Naive thymus-derived CD4-positive, alpha-beta T cell (primary cell): ENCODE measurements around the gene LRRC4C. TPM values are rescaled to one million over a fixed set of nuclear protein-coding genes. Genes with fewer than 3 reads are reported as not detected.

Source experiments
- ATAC-seq: fragments of 150-1000 bp; cut with Tn5 transposase; 2 replicates; pipeline ENCODE4 v1.10.0; 2021; ENCODE audit warnings: mild to moderate bottlenecking, moderate library complexity
- CTCF ChIA-PET: fragments of 350-600 bp; sonication (Branson Sonifier 250); formaldehyde crosslinking; loops from one replicate; lab custom pipeline; 2021; ENCODE audit warnings: antibody characterized with exemption; lab: Charles Lee
- POLR2A ChIA-PET: fragments of 350-600 bp; sonication (Branson Sonifier 250); formaldehyde crosslinking; loops from one replicate; lab custom pipeline; 2021; ENCODE audit warnings: antibody characterized with exemption, inconsistent platforms; lab: Charles Lee
- DNase-seq, 9 donors: peaks; one replicate each; pipeline versions ENCODE4 v3.0.0 to v3.0.0-alpha.2; 2020 to 2022; ENCODE audit warnings: mixed read lengths in 1 of 9
- H3K27ac ChIP-seq: one replicate; pipeline ENCODE4 v1.7.0; 2013; ENCODE audit warnings: mild to moderate bottlenecking, low read depth, low read length, moderate library complexity
- H3K27me3 ChIP-seq, 2 donors: one replicate each; pipeline ENCODE4 v1.7.0; 2013; ENCODE audit warnings: low read length in 2 of 2, mild to moderate bottlenecking in 2 of 2, moderate library complexity in 2 of 2; ENCODE audit not compliant: control insufficient read depth in 2 of 2, insufficient read depth in 2 of 2
- H3K36me3 ChIP-seq, 3 experiments: 1 replicate in 2 of 3; 2 replicates in 1 of 3; pipeline ENCODE4 v1.7.0; 2013; ENCODE audit warnings: low read length in 3 of 3, mild to moderate bottlenecking in 3 of 3, moderate library complexity in 1 of 3; ENCODE audit not compliant: insufficient read depth in 3 of 3, control insufficient read depth in 2 of 3
- H3K4me1 ChIP-seq, 2 donors: one replicate each; pipeline ENCODE4 v1.7.0; 2013; ENCODE audit warnings: low read length in 2 of 2, mild to moderate bottlenecking in 2 of 2, moderate library complexity in 1 of 2; ENCODE audit not compliant: control insufficient read depth in 2 of 2, insufficient read depth in 2 of 2
- H3K4me3 ChIP-seq: 2 replicates; pipeline ENCODE4 v1.7.0; 2013; ENCODE audit warnings: mild to moderate bottlenecking, low read length
- H3K9me3 ChIP-seq, 3 experiments: 1 replicate in 2 of 3; 2 replicates in 1 of 3; pipeline ENCODE4 v1.7.0; 2013; ENCODE audit warnings: low read length in 3 of 3; ENCODE audit not compliant: control insufficient read depth in 2 of 3
- H3K27ac Mint-ChIP-seq, 9 donors: one replicate each; pipeline ENCODE4 v1.8.0; 2020 to 2022; ENCODE audit warnings: mixed read lengths in 9 of 9, mild to moderate bottlenecking in 8 of 9, moderate library complexity in 5 of 9, inconsistent platforms in 2 of 9
- H3K27me3 Mint-ChIP-seq, 5 donors: one replicate each; pipeline ENCODE4 v1.8.0; 2021 to 2022; ENCODE audit warnings: mixed read lengths in 5 of 5, mild to moderate bottlenecking in 1 of 5
- H3K36me3 Mint-ChIP-seq, 5 donors: one replicate each; pipeline ENCODE4 v1.8.0; 2020 to 2022; ENCODE audit warnings: mixed read lengths in 5 of 5, mild to moderate bottlenecking in 3 of 5, inconsistent platforms in 1 of 5
- H3K4me1 Mint-ChIP-seq, 7 donors: one replicate each; pipeline ENCODE4 v1.8.0; 2020 to 2022; ENCODE audit warnings: mixed read lengths in 7 of 7, mild to moderate bottlenecking in 3 of 7, inconsistent platforms in 1 of 7
- H3K4me3 Mint-ChIP-seq, 10 donors: one replicate each; pipeline ENCODE4 v1.8.0; 2020 to 2022; ENCODE audit warnings: mild to moderate bottlenecking in 10 of 10, mixed read lengths in 10 of 10, moderate library complexity in 6 of 10, inconsistent platforms in 2 of 10
- H3K9me3 Mint-ChIP-seq, 11 donors: one replicate each; pipeline ENCODE4 v1.8.0; 2020 to 2022; ENCODE audit warnings: mixed read lengths in 11 of 11, mild to moderate bottlenecking in 4 of 11, inconsistent platforms in 1 of 11, moderate library complexity in 1 of 11
- intact Hi-C, 2 donors: fragments of 100-400 bp; cut with micrococcal nuclease; formaldehyde crosslinking; loops; one replicate each; pipeline ENCODE4 v1.15.1; 2023
- polyA plus RNA-seq, 2 donors: library from polyadenylated mRNA; unstranded; fragments of 300-500 nt; fragmentation: Illumina TruSeq; gene quantifications; one replicate each; pipeline ENCODE4 v1.2.3, GENCODE V29; 2021
- total RNA-seq, 6 experiments: library from RNA in 5 of 6; stranded (reverse) in 5 of 6; gene quantifications; 1 replicate in 5 of 6; 2 replicates in 1 of 6; pipeline ENCODE4 v1.2.3 and lab custom pipeline; 2021 to 2026

The LRRC4C gene
- total and polyA plus RNA-seq, 7 experiments from 2014 or later: not detected

DNA sequence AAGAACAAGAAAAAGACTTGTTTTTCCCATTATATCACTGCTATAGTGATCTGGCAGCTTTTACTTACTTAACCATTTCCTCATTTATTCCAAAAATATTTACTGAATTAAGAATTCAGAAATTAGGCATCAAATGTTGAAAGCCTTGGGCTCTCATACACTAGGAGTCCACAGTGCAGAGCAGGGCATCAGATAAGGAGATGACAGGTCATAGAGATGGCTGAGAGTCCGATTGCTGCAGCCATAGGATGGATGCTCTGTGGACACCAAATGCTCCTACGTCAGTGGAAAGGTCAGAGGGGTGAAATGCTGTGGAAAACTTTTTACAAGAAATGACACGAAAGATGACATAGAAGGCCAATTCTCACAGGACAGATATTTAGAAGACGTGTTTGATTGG is 771.1 kb downstream of the LRRC4C start:
- no peak overlapping the region for H3K27ac Mint-ChIP-seq
- no peak overlapping the region for H3K4me3 Mint-ChIP-seq
- no peaks in the 10 kb centered on the region for H3K27me3 Mint-ChIP-seq
- ChIA-PET POLR2A (no interaction called here), CTCF (no interaction called here)
- Histone ChIP-seq H3K4me3 (no peak overlapping the region), H3K9me3 (no peaks in the 10 kb centered on the region), H3K36me3 (no peaks in the 10 kb centered on the region), H3K27ac (no peak overlapping the region), H3K27me3 (no peaks in the 10 kb centered on the region), H3K4me1 (no peaks in the 10 kb centered on the region)
- no peaks in the 10 kb centered on the region for H3K4me1 Mint-ChIP-seq
- no peaks in the 10 kb centered on the region for H3K36me3 Mint-ChIP-seq
- intact Hi-C loops: no loop called here
- peaks cover 1 to 13% (median 7%) of the 10 kb centered on the region in 11 donors for H3K9me3 Mint-ChIP-seq
- no peak for DNase-seq
- no peak for ATAC-seq

- Histone ChIP-seq H3K9me3 (no peaks in the 10 kb centered on the region), H3K27me3 (no peaks in the 10 kb centered on the region), H3K27ac (no peak overlapping the region), H3K36me3 (no peaks in the 10 kb centered on the region), H3K4me1 (no peaks in the 10 kb centered on the region), H3K4me3 (no peak overlapping the region)
- CTCF ChIA-PET: no interaction called here
- H3K27ac Mint-ChIP-seq: no peak overlapping the region
- no peaks in the 10 kb centered on the region for H3K27me3 Mint-ChIP-seq
- no peak overlapping the region for H3K4me3 Mint-ChIP-seq
- H3K4me1 Mint-ChIP-seq: no peaks in the 10 kb centered on the region
- DNase-seq (no peak), ATAC-seq (no peak)
- H3K9me3 Mint-ChIP-seq: peaks cover 2 to 12% (median 6%) of the 10 kb centered on the region in 11 donors
- intact Hi-C loops: no loop called here
- POLR2A ChIA-PET: no interaction called here
- H3K36me3 Mint-ChIP-seq: no peaks in the 10 kb centered on the region
Observed at GRCh38 chr11:40686765-40687164, 772.7 kb downstream of the LRRC4C start.

GRCh38 chr11:40683010-40683409 is 776.4 kb downstream of the LRRC4C start:
- H3K9me3 Mint-ChIP-seq: peaks cover 5 to 35% (median 8%) of the 10 kb centered on the region in 11 donors
- ATAC-seq (no peak), DNase-seq (no peak)
- H3K4me1 Mint-ChIP-seq: no peaks in the 10 kb centered on the region
- Histone ChIP-seq H3K4me3 (no peak overlapping the region), H3K36me3 (no peaks in the 10 kb centered on the region), H3K9me3 (no peaks in the 10 kb centered on the region), H3K27ac (no peak overlapping the region), H3K4me1 (no peaks in the 10 kb centered on the region), H3K27me3 (no peaks in the 10 kb centered on the region)
- no peak overlapping the region for H3K27ac Mint-ChIP-seq
- intact Hi-C loops: no loop called here
- POLR2A ChIA-PET: no interaction called here
- H3K36me3 Mint-ChIP-seq: no peaks in the 10 kb centered on the region
- H3K27me3 Mint-ChIP-seq: no peaks in the 10 kb centered on the region
- CTCF ChIA-PET: no interaction called here
- H3K4me3 Mint-ChIP-seq: no peak overlapping the region

DNA sequence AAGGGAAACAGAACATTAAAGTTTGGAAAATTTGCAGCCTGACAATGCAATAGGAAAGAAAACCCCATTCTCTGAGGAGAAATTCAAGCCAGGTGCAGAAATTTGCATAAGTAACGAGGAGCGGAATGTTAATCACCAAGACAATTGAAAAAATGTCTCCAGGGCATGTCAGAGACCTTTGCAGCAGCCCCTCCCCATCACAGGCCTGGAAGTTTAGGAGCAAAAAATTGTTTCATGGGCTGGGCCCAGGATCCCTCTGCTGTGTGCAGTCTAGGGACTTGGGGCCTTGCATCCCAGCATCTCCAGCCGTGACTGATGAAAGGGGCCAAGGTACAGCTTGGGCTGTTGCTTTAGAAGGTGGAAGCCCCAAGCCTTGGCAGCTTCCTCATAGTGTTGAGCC is 780.2 kb downstream of the LRRC4C start:
- ATAC-seq: no peak
- DNase-seq: no peak
- H3K9me3 ChIP-seq: no peaks in the 10 kb centered on the region
- H3K4me1 Mint-ChIP-seq: no peaks in the 10 kb centered on the region
- H3K27me3 Mint-ChIP-seq: no peaks in the 10 kb centered on the region
- H3K4me3 ChIP-seq: no peak overlapping the region
- no peak overlapping the region for H3K4me3 Mint-ChIP-seq
- CTCF ChIA-PET: no interaction called here
- no peaks in the 10 kb centered on the region for H3K4me1 ChIP-seq
- H3K9me3 Mint-ChIP-seq: peaks cover 2 to 36% (median 13%) of the 10 kb centered on the region in 11 donors
- no peaks in the 10 kb centered on the region for H3K27me3 ChIP-seq
- H3K36me3 Mint-ChIP-seq: no peaks in the 10 kb centered on the region
- intact Hi-C loops: no loop called here
- no peaks in the 10 kb centered on the region for H3K36me3 ChIP-seq
- no peak overlapping the region for H3K27ac ChIP-seq
- no peak overlapping the region for H3K27ac Mint-ChIP-seq
- POLR2A ChIA-PET: no interaction called here

GRCh38 chr11:40647295-40647694 is 812.2 kb downstream of the LRRC4C start:
- peaks cover 0 to 3% (median 0%) of the 10 kb centered on the region in 5 donors for H3K36me3 Mint-ChIP-seq

GRCh38 chr11:40642284-40642683 is 817.2 kb downstream of the LRRC4C start:
- Histone ChIP-seq H3K27me3 (no peaks in the 10 kb centered on the region), H3K4me1 (no peaks in the 10 kb centered on the region), H3K27ac (no peak overlapping the region), H3K9me3 (no peaks in the 10 kb centered on the region), H3K36me3 (no peaks in the 10 kb centered on the region), H3K4me3 (no peak overlapping the region)
- intact Hi-C loops: no loop called here
- no peak overlapping the region for H3K4me3 Mint-ChIP-seq
- DNase-seq (no peak), ATAC-seq (no peak)
- no peaks in the 10 kb centered on the region for H3K27me3 Mint-ChIP-seq
- H3K36me3 Mint-ChIP-seq: peaks cover 0 to 3% (median 0%) of the 10 kb centered on the region in 5 donors
- ChIA-PET POLR2A (no interaction called here), CTCF (no interaction called here)
- no peak overlapping the region for H3K27ac Mint-ChIP-seq
- H3K4me1 Mint-ChIP-seq: no peaks in the 10 kb centered on the region
- peaks cover 5 to 35% (median 20%) of the 10 kb centered on the region in 11 donors for H3K9me3 Mint-ChIP-seq

More at GRCh38 chr11:40647295-40647694, 812.2 kb downstream of the LRRC4C start:
- H3K4me1 ChIP-seq: no peaks in the 10 kb centered on the region
- no peaks in the 10 kb centered on the region for H3K27me3 ChIP-seq
- H3K4me3 Mint-ChIP-seq: no peak overlapping the region
- H3K4me3 ChIP-seq: no peak overlapping the region
- no peak overlapping the region for H3K27ac ChIP-seq
- no peaks in the 10 kb centered on the region for H3K27me3 Mint-ChIP-seq
- ATAC-seq: no peak
- peaks cover 12 to 64% (median 28%) of the 10 kb centered on the region in 11 donors for H3K9me3 Mint-ChIP-seq
- DNase-seq: no peak
- H3K4me1 Mint-ChIP-seq: no peaks in the 10 kb centered on the region
- ChIA-PET CTCF (no interaction called here), POLR2A (no interaction called here)
- H3K27ac Mint-ChIP-seq: no peak overlapping the region
- intact Hi-C loops: no loop called here
- H3K9me3 ChIP-seq: no peaks in the 10 kb centered on the region
- no peaks in the 10 kb centered on the region for H3K36me3 ChIP-seq

DNA sequence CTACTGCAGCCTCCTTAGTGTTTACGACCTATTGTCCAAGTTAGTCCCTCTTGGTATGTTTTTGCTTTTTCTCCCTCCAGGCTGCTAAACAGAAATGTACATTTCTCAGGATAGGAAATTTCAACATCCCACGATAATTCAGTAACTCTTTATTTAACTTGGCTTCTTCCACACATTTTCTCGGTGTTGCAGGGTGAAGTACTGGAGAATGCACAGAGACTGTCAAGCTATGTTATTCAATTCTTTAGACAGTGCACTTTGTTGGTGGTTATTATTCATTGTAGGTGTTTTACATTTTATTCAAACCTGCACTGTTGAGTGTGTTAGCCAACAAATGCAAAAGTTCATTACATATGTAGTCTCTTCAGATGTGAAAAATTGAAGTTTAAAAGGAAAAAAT is 839.8 kb downstream of the LRRC4C start:
- ATAC-seq (no peak), DNase-seq (no peak)
- H3K4me1 Mint-ChIP-seq: no peaks in the 10 kb centered on the region
- POLR2A ChIA-PET: no interaction called here
- no peaks in the 10 kb centered on the region for H3K27me3 Mint-ChIP-seq
- Histone ChIP-seq H3K9me3 (no peaks in the 10 kb centered on the region), H3K4me1 (no peaks in the 10 kb centered on the region), H3K27me3 (no peaks in the 10 kb centered on the region), H3K36me3 (no peaks in the 10 kb centered on the region), H3K4me3 (no peak overlapping the region), H3K27ac (no peak overlapping the region)
- no peaks in the 10 kb centered on the region for H3K36me3 Mint-ChIP-seq
- no peak overlapping the region for H3K4me3 Mint-ChIP-seq
- no peak overlapping the region for H3K27ac Mint-ChIP-seq
- intact Hi-C loops: no loop called here
- H3K9me3 Mint-ChIP-seq: peaks cover 0 to 28% (median 9%) of the 10 kb centered on the region in 11 donors
- CTCF ChIA-PET: interaction anchor here (0.7 kb wide), 1 partner anchor 196 kb away, joined by 3 read pairs; no protein-coding TSS in a partner anchor
